Prostate gland (tissue), 2 donors: ENCODE results near the gene RCL1.

Source experiments
- CTCF ChIP-seq, 4 experiments: fragments of 200-600 bp in 2 of 4; fragments of 450-650 bp in 2 of 4; sonication (generic) in 2 of 4; IDR thresholded peaks; 1 replicate in 3 of 4; 2 replicates in 1 of 4; pipeline ENCODE4 v1.5.1; 2016 to 2019; ENCODE audit warnings: antibody characterized with exemption in 4 of 4, mild to moderate bottlenecking in 2 of 4, moderate library complexity in 2 of 4
- POLR2A ChIP-seq: fragments of 450-650 bp; IDR thresholded peaks from one replicate; pipeline ENCODE4 v1.6.1; 2016; ENCODE audit warnings: antibody characterized with exemption, mild to moderate bottlenecking

GRCh38 chr9:4768681-4769080 lies 24.1 kb upstream of the RCL1 start:
- TF ChIP-seq CTCF (IDR thresholded peaks at IDR 0.05) = no peak
- TF ChIP-seq POLR2A = no peak
